Panc1 (cell line): ENCODE measurements around the gene FHAD1. TPM values are rescaled to one million over a fixed set of nuclear protein-coding genes. Genes with fewer than 3 reads are reported as not detected.

Experiments used
- ATAC-seq: fragments of 200-7000 bp; cut with Tn5 transposase; 2 replicates; pipeline ENCODE4 v1.9.1; 2020; ENCODE audit warnings: mild to moderate bottlenecking, moderate library complexity
- BruUV-seq: library from RNA; stranded (reverse); fragments of 400-500 nt; replicated peaks from 2 replicates; lab custom pipeline; 2021; lab: Mats Ljungman, UMichigan
- CTCF ChIA-PET: fragments of 300-600 bp; sonication (Branson Sonifier 250); formaldehyde crosslinking; loops from one replicate; lab custom pipeline; 2022; ENCODE audit warnings: antibody characterized with exemption; lab: Charles Lee
- POLR2A ChIA-PET: fragments of 300-600 bp; sonication (Branson Sonifier 250); formaldehyde crosslinking; loops from one replicate; lab custom pipeline; 2022; ENCODE audit warnings: antibody characterized with exemption; lab: Charles Lee
- DNase-seq: peaks from one replicate; pipeline ENCODE4 v3.0.0-alpha.2; 2010; ENCODE audit warnings: low read depth, low spot score
- H3K27ac ChIP-seq: 2 replicates; pipeline ENCODE4 v1.5.1; 2011; ENCODE audit warnings: mild to moderate bottlenecking, low read length, inconsistent platforms
- H3K27me3 ChIP-seq: fragments of 200-500 bp; sonication (Bioruptor generic); 2 replicates; pipeline ENCODE4 v1.6.0; 2014; ENCODE audit warnings: low read length, inconsistent platforms; ENCODE audit not compliant: control insufficient read depth, insufficient read depth
- H3K36me3 ChIP-seq: fragments of 200-500 bp; sonication (Bioruptor generic); 2 replicates; pipeline ENCODE4 v1.5.1; 2014; ENCODE audit warnings: inconsistent platforms, mild to moderate bottlenecking, low read length, moderate library complexity; ENCODE audit not compliant: control insufficient read depth, insufficient read depth
- H3K4me1 ChIP-seq: 2 replicates; pipeline ENCODE4 v1.5.1; 2011; ENCODE audit warnings: inconsistent platforms, mild to moderate bottlenecking, low read length, moderate library complexity; ENCODE audit not compliant: control insufficient read depth, insufficient read depth
- H3K4me3 ChIP-seq, 2 experiments: 2 replicates each; pipeline ENCODE4 v1.5.1; 2011 to 2012; ENCODE audit warnings: low read depth in 2 of 2, low read length in 2 of 2, mild to moderate bottlenecking in 2 of 2, inconsistent platforms in 1 of 2, moderate library complexity in 1 of 2
- H3K9me3 ChIP-seq: fragments of 200-500 bp; sonication (Bioruptor generic); 2 replicates; pipeline ENCODE4 v1.5.1; 2014; ENCODE audit warnings: low read depth, mild to moderate bottlenecking, inconsistent platforms, low read length, moderate library complexity; ENCODE audit not compliant: control insufficient read depth, insufficient read depth
- CTCF ChIP-seq: fragments of 450-650 bp; IDR thresholded peaks from 2 replicates; pipeline ENCODE4 v1.5.1; 2017; ENCODE audit warnings: mild to moderate bottlenecking
- POLR2AphosphoS5 ChIP-seq: IDR thresholded peaks from 2 replicates; pipeline ENCODE4 v1.6.1; 2012; ENCODE audit warnings: mild to moderate bottlenecking, low read depth, low read length, moderate library complexity
- SIN3A ChIP-seq: IDR thresholded peaks from 2 replicates; pipeline ENCODE4 v1.6.1; 2012; ENCODE audit warnings: low read depth, mild to moderate bottlenecking, low read length, moderate library complexity, borderline replicate concordance; ENCODE audit not compliant: insufficient read depth
- TCF7L2 ChIP-seq: IDR thresholded peaks from 2 replicates; pipeline ENCODE4 v1.6.1; 2011; ENCODE audit warnings: mild to moderate bottlenecking, low read depth, low read length, inconsistent platforms
- in situ Hi-C: cut with HindIII; loops from 2 replicates; pipeline ENCODE4 v1.10.0; 2016; ENCODE audit warnings: low sequenced_read_pairs, low pct_unique_long_range_greater_than_20kb
- intact Hi-C: fragments of 100-400 bp; cut with micrococcal nuclease; formaldehyde crosslinking; loops from one replicate; pipeline ENCODE4 v1.10.0; 2022; ENCODE audit not compliant: unreplicated experiment
- total RNA-seq: library from RNA; stranded (reverse); gene quantifications from one replicate; pipeline ENCODE4 v1.2.1, GENCODE V29; 2021; ENCODE audit not compliant: unreplicated experiment
- TF ChIP-seq, protein P1 (sequence below), 2 experiments: IDR thresholded peaks; 2 replicates each; pipeline ENCODE4 v1.6.1; 2011 to 2012; ENCODE audit warnings: low read depth in 2 of 2, control low read depth in 1 of 2, low read length in 1 of 2, mild to moderate bottlenecking in 1 of 2, moderate library complexity in 1 of 2; ENCODE audit not compliant: insufficient read depth in 1 of 2

FHAD1 gene
- total RNA-seq, 1 experiment from 2014 or later, result 0.23 TPM

DNA sequence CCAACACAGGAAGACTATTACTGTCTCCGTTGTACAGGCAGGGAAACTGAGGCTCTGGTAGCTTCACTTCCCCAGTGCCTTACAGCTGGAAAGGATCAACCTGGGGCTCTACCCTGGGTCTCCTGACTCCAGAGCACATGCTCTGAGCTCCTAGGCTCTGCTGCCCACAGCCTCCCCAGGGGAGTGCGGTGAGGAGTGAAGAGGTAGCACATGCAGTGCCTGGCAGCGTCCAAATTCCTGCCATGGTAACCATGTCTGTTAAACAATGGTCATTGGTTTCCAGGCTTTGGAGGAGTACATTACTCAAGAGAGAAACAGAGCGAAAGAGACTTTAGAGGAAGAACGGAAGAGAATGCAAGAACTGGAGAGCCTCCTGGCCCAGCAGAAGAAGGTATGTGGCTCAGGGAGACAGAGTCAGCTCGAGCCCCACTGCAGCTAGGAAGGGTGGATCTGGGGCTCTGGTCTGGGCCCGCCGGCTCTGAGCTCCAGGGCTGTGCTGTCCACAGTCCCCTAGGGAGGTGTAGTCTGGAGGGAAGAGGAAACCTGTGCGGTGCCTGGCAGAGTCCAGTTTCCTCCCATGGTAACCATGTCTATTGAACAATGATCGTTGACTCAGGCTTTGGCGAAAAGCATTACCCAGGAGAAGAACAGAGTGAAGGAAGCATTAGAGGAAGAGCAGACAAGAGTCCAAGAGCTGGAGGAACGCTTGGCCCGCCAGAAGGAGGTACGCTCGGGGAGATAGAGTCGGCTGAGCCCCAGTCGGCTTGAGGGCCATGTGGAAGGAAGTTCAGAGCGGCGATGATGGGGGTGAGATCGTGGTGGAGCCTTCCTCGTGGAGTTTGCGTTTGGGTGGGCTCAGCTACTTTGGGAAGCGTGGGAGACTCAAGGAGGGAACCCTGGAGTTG, 98.0 kb downstream of the FHAD1 start:
- H3K27ac ChIP-seq, result no peak overlapping the region
- POLR2A ChIA-PET, result no interaction called here
- H3K27me3 ChIP-seq, result no peaks in the 10 kb centered on the region
- H3K9me3 ChIP-seq, result no peaks in the 10 kb centered on the region
- CTCF ChIA-PET, result no interaction called here
- in situ Hi-C loops, result no loop called here
- no TSS peak for BruUV-seq
- H3K36me3 ChIP-seq, result no peaks in the 10 kb centered on the region
- ATAC-seq (no peak), DNase-seq (no peak)
- H3K4me3 ChIP-seq, result no peak overlapping the region
- H3K4me1 ChIP-seq, result peaks cover 22% of the 10 kb centered on the region
- intact Hi-C loops, result no loop called here
- no peak for TF ChIP-seq SIN3A
- TF ChIP-seq TCF7L2, result no peak
- no peak for TF ChIP-seq POLR2AphosphoS5
- TF ChIP-seq, protein P1, sequence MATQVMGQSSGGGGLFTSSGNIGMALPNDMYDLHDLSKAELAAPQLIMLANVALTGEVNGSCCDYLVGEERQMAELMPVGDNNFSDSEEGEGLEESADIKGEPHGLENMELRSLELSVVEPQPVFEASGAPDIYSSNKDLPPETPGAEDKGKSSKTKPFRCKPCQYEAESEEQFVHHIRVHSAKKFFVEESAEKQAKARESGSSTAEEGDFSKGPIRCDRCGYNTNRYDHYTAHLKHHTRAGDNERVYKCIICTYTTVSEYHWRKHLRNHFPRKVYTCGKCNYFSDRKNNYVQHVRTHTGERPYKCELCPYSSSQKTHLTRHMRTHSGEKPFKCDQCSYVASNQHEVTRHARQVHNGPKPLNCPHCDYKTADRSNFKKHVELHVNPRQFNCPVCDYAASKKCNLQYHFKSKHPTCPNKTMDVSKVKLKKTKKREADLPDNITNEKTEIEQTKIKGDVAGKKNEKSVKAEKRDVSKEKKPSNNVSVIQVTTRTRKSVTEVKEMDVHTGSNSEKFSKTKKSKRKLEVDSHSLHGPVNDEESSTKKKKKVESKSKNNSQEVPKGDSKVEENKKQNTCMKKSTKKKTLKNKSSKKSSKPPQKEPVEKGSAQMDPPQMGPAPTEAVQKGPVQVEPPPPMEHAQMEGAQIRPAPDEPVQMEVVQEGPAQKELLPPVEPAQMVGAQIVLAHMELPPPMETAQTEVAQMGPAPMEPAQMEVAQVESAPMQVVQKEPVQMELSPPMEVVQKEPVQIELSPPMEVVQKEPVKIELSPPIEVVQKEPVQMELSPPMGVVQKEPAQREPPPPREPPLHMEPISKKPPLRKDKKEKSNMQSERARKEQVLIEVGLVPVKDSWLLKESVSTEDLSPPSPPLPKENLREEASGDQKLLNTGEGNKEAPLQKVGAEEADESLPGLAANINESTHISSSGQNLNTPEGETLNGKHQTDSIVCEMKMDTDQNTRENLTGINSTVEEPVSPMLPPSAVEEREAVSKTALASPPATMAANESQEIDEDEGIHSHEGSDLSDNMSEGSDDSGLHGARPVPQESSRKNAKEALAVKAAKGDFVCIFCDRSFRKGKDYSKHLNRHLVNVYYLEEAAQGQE (IDR thresholded peaks at IDR 0.05; ENCODE audit: insufficient read depth in 1 of 2, low read depth in 2 of 2, low read length in 1 of 2), result no peak

- no peaks in the 10 kb centered on the region for H3K27me3 ChIP-seq
- intact Hi-C loops, result no loop called here
- in situ Hi-C loops, result no loop called here
- ATAC-seq (no peak), DNase-seq (no peak)
- H3K4me1 ChIP-seq, result peaks cover 22% of the 10 kb centered on the region
- no peak overlapping the region for H3K27ac ChIP-seq
- POLR2A ChIA-PET, result no interaction called here
- TF ChIP-seq SIN3A, result no peak
- TF ChIP-seq POLR2AphosphoS5, result no peak
- TF ChIP-seq CTCF, result no peak
- TF ChIP-seq TCF7L2, result no peak
- TF ChIP-seq, protein P1 (IDR thresholded peaks at IDR 0.05; ENCODE audit: insufficient read depth in 1 of 2, low read depth in 2 of 2, low read length in 1 of 2), result no peak
- no peak overlapping the region for H3K4me3 ChIP-seq
- H3K36me3 ChIP-seq, result no peaks in the 10 kb centered on the region
- no peaks in the 10 kb centered on the region for H3K9me3 ChIP-seq
- CTCF ChIA-PET, result no interaction called here
- BruUV-seq, result no TSS peak
These were observed 98.8 kb downstream of the FHAD1 start for GRCh38 chr1:15345705-15346345.
